Measurements from ENCODE around the gene MTFP1.

Gene MTFP1

DNA sequence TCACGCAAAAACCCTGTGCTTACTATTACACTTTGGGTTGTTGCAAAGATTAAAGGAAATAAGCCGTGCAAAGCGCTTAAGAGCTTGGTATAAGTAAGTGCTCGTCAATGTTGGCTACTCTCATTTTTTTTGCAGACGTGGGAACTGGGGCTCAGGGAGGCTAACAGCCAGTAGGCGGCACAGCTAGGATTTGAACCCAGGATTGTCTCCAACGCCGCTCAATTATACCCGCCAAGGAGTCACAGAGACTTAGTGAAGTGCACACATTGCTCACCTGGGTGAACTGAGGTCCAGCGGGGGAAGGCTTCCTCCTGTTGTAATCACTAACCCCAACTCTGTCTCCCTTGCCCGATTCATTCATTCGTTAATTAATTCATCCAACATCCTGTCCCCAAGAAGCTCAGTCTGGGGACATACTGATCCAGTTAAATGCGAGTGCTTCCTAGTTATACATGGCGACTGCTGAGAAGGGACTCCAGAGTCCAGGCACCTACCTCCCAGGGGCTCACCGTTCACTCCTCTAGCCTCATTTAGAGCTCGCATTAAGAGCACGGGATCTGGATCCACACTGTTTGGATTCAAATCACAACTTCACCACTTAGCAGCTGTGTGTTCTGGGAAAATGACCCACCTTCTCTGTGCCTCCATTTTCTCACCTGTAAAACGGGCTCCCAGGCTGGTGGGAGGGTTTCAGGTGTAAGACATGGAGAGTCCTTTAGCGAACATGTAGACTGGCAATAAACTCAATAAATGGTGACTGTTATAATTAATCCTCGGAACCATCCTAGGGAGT lies 838 bp upstream of the MTFP1 start:
- Histone ChIP-seq H3K9ac (ENCODE audit: low read length) (no peak overlapping the region), H3K18ac (ENCODE audit: low read length) (peak overlapping the region; percentile 2), H4K8ac (ENCODE audit: low read depth, low read length) (peak overlapping the region; percentile 68), H3K4me1 (ENCODE audit: control insufficient read depth in 1 of 2, insufficient read depth in 2 of 2, low read length in 2 of 2) (peaks cover 10 to 28% of the 10 kb centered on the region in 2 experiments), H3K79me1 (ENCODE audit: low read length) (peaks cover 15% of the 10 kb centered on the region), H3K9me3 (ENCODE audit: insufficient read depth, low read depth, low read length) (peaks cover 4% of the 10 kb centered on the region), H3K27me3 (ENCODE audit: insufficient read depth, low read length) (no peaks in the 10 kb centered on the region), H3K14ac (ENCODE audit: low read length) (peak overlapping the region; percentile 15), H2BK5ac (ENCODE audit: low read depth, low read length, poor library complexity) (no peak overlapping the region), H3K4ac (ENCODE audit: low read depth, low read length) (no peak overlapping the region), H3K27ac (ENCODE audit: low read depth, low read length) (peak overlapping the region; percentile 57), H3K79me2 (ENCODE audit: control insufficient read depth, insufficient read depth, low read length, poor library complexity) (peaks cover 8% of the 10 kb centered on the region), H3K23ac (ENCODE audit: low read length) (no peak overlapping the region), H3K4me3 (ENCODE audit: low read depth, low read length) (no peak overlapping the region), H3K4me2 (ENCODE audit: low read length) (peak overlapping the region; percentile 61), H2BK12ac (ENCODE audit: low read length) (peak overlapping the region; percentile 44), H2AFZ (ENCODE audit: insufficient read depth, low read length, poor library complexity) (peak overlapping the region; percentile 43), H3K36me3 (ENCODE audit: control insufficient read depth in 1 of 2, insufficient read depth in 2 of 2, low read length in 2 of 2) (peaks cover 7 to 8% of the 10 kb centered on the region in 2 experiments), H4K91ac (ENCODE audit: low read depth, low read length) (peak overlapping the region; percentile 34), H4K12ac (ENCODE audit: low read depth, low read length) (no peak overlapping the region), H2AK5ac (ENCODE audit: low read length) (peak overlapping the region; percentile 15), H2BK120ac (ENCODE audit: insufficient read depth, low read length, poor library complexity) (peak overlapping the region; percentile 13)
- no peak for DNase-seq
- WGBS (ENCODE audit: extremely low coverage, insufficient coverage, insufficient read length), result no CpG with 5 or more reads among the region's 20 CpGs

DNA sequence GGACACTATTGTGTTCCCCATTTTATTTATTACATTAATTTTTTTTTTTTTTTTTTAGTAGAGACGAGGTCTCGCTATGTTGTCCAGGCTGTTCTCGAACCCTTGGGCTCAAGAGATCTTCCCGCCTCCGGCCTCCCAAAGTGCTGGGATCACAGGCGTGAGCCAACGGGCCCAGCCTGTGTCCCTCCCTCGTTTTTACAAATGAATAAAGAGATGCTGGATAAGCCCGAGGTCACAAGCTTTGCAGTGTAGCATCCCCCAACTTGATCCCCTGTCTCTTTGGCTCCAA lies 297 bp upstream of the MTFP1 start:
- Histone ChIP-seq H3K27ac (ENCODE audit: low read depth, low read length) (no peak overlapping the region), H3K14ac (ENCODE audit: low read length) (no peak overlapping the region), H2AFZ (ENCODE audit: insufficient read depth, low read length, poor library complexity) (peak overlapping the region; percentile 88), H3K4me2 (ENCODE audit: low read length) (peak overlapping the region; percentile 59), H4K8ac (ENCODE audit: low read depth, low read length) (peak overlapping the region; percentile 63), H2AK5ac (ENCODE audit: low read length) (no peak overlapping the region), H2BK5ac (ENCODE audit: low read depth, low read length, poor library complexity) (no peak overlapping the region), H3K9ac (ENCODE audit: low read length) (peak overlapping the region; percentile 47), H3K18ac (ENCODE audit: low read length) (no peak overlapping the region), H3K79me1 (ENCODE audit: low read length) (peaks cover 15% of the 10 kb centered on the region), H3K79me2 (ENCODE audit: control insufficient read depth, insufficient read depth, low read length, poor library complexity) (peaks cover 8% of the 10 kb centered on the region), H3K23ac (ENCODE audit: low read length) (no peak overlapping the region), H3K4ac (ENCODE audit: low read depth, low read length) (no peak overlapping the region), H3K36me3 (ENCODE audit: control insufficient read depth in 1 of 2, insufficient read depth in 2 of 2, low read length in 2 of 2) (peaks cover 7 to 8% of the 10 kb centered on the region in 2 experiments), H2BK12ac (ENCODE audit: low read length) (peak overlapping the region; percentile 27), H2BK120ac (ENCODE audit: insufficient read depth, low read length, poor library complexity) (no peak overlapping the region), H4K12ac (ENCODE audit: low read depth, low read length) (no peak overlapping the region), H3K27me3 (ENCODE audit: insufficient read depth, low read length) (no peaks in the 10 kb centered on the region), H3K4me1 (ENCODE audit: control insufficient read depth in 1 of 2, insufficient read depth in 2 of 2, low read length in 2 of 2) (peaks cover 10 to 26% of the 10 kb centered on the region in 2 experiments), H3K4me3 (ENCODE audit: low read depth, low read length) (peak overlapping the region; percentile 89), H3K9me3 (ENCODE audit: insufficient read depth, low read depth, low read length) (peaks cover 4% of the 10 kb centered on the region), H4K91ac (ENCODE audit: low read depth, low read length) (no peak overlapping the region)
- WGBS (ENCODE audit: extremely low coverage, insufficient coverage, insufficient read length), result no CpG with 5 or more reads among the region's 9 CpGs
- no peak for DNase-seq

DNA sequence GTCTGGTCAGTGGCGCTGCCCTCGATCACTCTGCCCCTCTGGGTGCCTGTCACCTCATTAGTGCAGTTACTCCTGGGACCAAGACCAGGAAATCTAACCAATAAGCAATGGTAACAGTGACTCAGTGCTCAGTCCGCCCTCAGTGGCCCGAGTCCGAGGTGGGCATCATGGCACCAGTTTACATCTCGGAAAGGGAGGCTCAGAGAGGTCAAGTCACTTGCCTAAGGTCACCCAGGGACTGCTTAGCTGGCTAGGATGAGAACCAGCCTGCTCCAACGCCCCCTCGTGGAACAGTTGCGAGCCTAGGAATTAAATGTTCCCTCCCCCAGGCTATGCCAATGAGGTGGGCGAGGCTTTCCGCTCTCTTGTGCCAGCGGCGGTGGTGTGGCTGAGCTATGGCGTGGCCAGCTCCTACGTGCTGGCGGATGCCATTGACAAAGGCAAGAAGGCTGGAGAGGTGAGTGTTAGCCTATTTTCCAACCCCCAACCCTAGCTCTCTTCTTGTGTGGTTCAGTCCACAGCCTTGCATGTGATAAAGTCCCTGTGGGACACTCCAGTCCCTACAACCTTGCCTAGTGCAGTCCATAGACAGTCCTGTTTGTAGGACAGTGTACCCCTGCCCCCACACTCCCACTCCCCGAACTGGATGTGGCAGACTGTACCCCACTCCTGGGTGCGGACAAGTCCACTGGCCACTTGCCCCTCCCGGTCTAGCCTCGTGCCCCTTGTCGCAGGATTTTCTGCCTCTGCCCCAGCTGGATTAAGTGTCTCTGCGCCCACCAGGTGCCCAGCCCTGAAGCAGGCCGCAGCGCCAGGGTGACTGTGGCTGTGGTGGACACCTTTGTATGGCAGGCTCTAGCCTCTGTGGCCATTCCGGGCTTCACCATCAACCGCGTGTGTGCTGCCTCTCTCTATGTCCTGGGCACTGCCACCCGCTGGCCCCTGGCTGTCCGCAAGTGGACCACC lies 1.1 kb downstream of the MTFP1 start:
- H2BK5ac ChIP-seq (ENCODE audit: low read depth, low read length, poor library complexity), result no peak overlapping the region
- peaks cover 8% of the 10 kb centered on the region for H3K79me2 ChIP-seq (ENCODE audit: control insufficient read depth, insufficient read depth, low read length, poor library complexity)
- H2BK12ac ChIP-seq (ENCODE audit: low read length), result no peak overlapping the region
- H3K4me2 ChIP-seq (ENCODE audit: low read length), result peak overlapping the region; percentile 59
- no peak overlapping the region for H3K9ac ChIP-seq (ENCODE audit: low read length)
- H4K91ac ChIP-seq (ENCODE audit: low read depth, low read length), result peak overlapping the region; percentile 11
- no peak overlapping the region for H3K23ac ChIP-seq (ENCODE audit: low read length)
- peaks cover 15% of the 10 kb centered on the region for H3K79me1 ChIP-seq (ENCODE audit: low read length)
- peak overlapping the region; percentile 89 for H3K4me3 ChIP-seq (ENCODE audit: low read depth, low read length)
- DNase-seq, result peak; percentile 78 to 89
- no peak overlapping the region for H4K8ac ChIP-seq (ENCODE audit: low read depth, low read length)
- H3K18ac ChIP-seq (ENCODE audit: low read length), result no peak overlapping the region
- no peak overlapping the region for H3K27ac ChIP-seq (ENCODE audit: low read depth, low read length)
- H3K27me3 ChIP-seq (ENCODE audit: insufficient read depth, low read length), result no peaks in the 10 kb centered on the region
- H4K12ac ChIP-seq (ENCODE audit: low read depth, low read length), result no peak overlapping the region
- peaks cover 4% of the 10 kb centered on the region for H3K9me3 ChIP-seq (ENCODE audit: insufficient read depth, low read depth, low read length)
- peaks cover 7 to 8% of the 10 kb centered on the region in 2 experiments for H3K36me3 ChIP-seq (ENCODE audit: control insufficient read depth in 1 of 2, insufficient read depth in 2 of 2, low read length in 2 of 2)
- no peak overlapping the region for H3K4ac ChIP-seq (ENCODE audit: low read depth, low read length)
- H2AK5ac ChIP-seq (ENCODE audit: low read length), result no peak overlapping the region
- peaks cover 10 to 24% of the 10 kb centered on the region in 2 experiments for H3K4me1 ChIP-seq (ENCODE audit: control insufficient read depth in 1 of 2, insufficient read depth in 2 of 2, low read length in 2 of 2)
- H2AFZ ChIP-seq (ENCODE audit: insufficient read depth, low read length, poor library complexity), result no peak overlapping the region
- H2BK120ac ChIP-seq (ENCODE audit: insufficient read depth, low read length, poor library complexity), result no peak overlapping the region
- no CpG with 5 or more reads among the region's 29 CpGs for WGBS (ENCODE audit: extremely low coverage, insufficient coverage, insufficient read length)
- no peak overlapping the region for H3K14ac ChIP-seq (ENCODE audit: low read length)

DNA sequence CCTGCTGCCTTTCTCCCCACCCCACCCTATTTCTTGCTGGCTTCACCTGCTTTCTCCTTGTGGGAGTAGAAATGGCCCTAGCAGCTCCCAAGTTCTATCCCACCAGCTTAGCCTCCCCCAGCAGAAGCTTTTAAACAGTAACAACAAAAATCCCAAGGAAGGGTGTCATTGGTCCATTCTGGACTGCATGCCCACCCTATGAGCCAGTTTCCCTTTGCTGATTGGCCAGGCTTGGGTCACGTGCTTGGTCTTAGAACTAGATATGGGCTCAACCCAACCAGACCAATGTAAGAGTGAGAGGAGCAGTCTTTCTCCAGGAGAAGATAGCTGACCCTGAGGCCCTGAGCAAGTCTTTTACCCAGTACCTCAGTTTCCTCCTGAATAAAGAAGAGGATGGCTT lies 2.3 kb downstream of the MTFP1 start:
- H3K18ac ChIP-seq (ENCODE audit: low read length), result no peak overlapping the region
- H4K12ac ChIP-seq (ENCODE audit: low read depth, low read length), result no peak overlapping the region
- H3K4me3 ChIP-seq (ENCODE audit: low read depth, low read length), result no peak overlapping the region
- H3K9me3 ChIP-seq (ENCODE audit: insufficient read depth, low read depth, low read length), result peaks cover 4% of the 10 kb centered on the region
- no peaks in the 10 kb centered on the region for H3K27me3 ChIP-seq (ENCODE audit: insufficient read depth, low read length)
- H2AK5ac ChIP-seq (ENCODE audit: low read length), result no peak overlapping the region
- no peak overlapping the region for H2BK12ac ChIP-seq (ENCODE audit: low read length)
- H3K4ac ChIP-seq (ENCODE audit: low read depth, low read length), result no peak overlapping the region
- H3K9ac ChIP-seq (ENCODE audit: low read length), result no peak overlapping the region
- H3K79me2 ChIP-seq (ENCODE audit: control insufficient read depth, insufficient read depth, low read length, poor library complexity), result peaks cover 6% of the 10 kb centered on the region
- peaks cover 10 to 26% of the 10 kb centered on the region in 2 experiments for H3K4me1 ChIP-seq (ENCODE audit: control insufficient read depth in 1 of 2, insufficient read depth in 2 of 2, low read length in 2 of 2)
- H2BK120ac ChIP-seq (ENCODE audit: insufficient read depth, low read length, poor library complexity), result no peak overlapping the region
- H4K91ac ChIP-seq (ENCODE audit: low read depth, low read length), result no peak overlapping the region
- H3K27ac ChIP-seq (ENCODE audit: low read depth, low read length), result no peak overlapping the region
- H3K79me1 ChIP-seq (ENCODE audit: low read length), result peaks cover 15% of the 10 kb centered on the region
- no peak overlapping the region for H2BK5ac ChIP-seq (ENCODE audit: low read depth, low read length, poor library complexity)
- H2AFZ ChIP-seq (ENCODE audit: insufficient read depth, low read length, poor library complexity), result no peak overlapping the region
- no peak overlapping the region for H4K8ac ChIP-seq (ENCODE audit: low read depth, low read length)
- WGBS (ENCODE audit: extremely low coverage, insufficient coverage, insufficient read length), result no CpG with 5 or more reads among the region's 1 CpG
- H3K4me2 ChIP-seq (ENCODE audit: low read length), result no peak overlapping the region
- no peak overlapping the region for H3K14ac ChIP-seq (ENCODE audit: low read length)
- H3K36me3 ChIP-seq (ENCODE audit: control insufficient read depth in 1 of 2, insufficient read depth in 2 of 2, low read length in 2 of 2), result peaks cover 7 to 8% of the 10 kb centered on the region in 2 experiments
- no peak overlapping the region for H3K23ac ChIP-seq (ENCODE audit: low read length)
- no peak for DNase-seq
